Liver (tissue), 3 donors: ENCODE data around the gene CARM1.

Experiments used
- HNF4G ChIP-seq: IDR thresholded peaks from 2 replicates; pipeline ENCODE4 v1.6.1; 2016; ENCODE audit warnings: antibody characterized with exemption
- YY1 ChIP-seq: IDR thresholded peaks from 2 replicates; pipeline ENCODE4 v1.6.1; 2016; ENCODE audit warnings: antibody characterized with exemption, mild to moderate bottlenecking
- TF ChIP-seq, protein P1 (sequence below): IDR thresholded peaks from 2 replicates; pipeline ENCODE4 v1.6.1; 2016; ENCODE audit warnings: antibody characterized with exemption, mild to moderate bottlenecking
- TF ChIP-seq, protein P2 (sequence below): fragments of 150-350 bp; IDR thresholded peaks from 2 replicates; pipeline ENCODE4 v1.5.1; 2017; ENCODE audit warnings: improper control_type of control experiment, low read depth, low read length; ENCODE audit not compliant: missing input control
- donor health status: healthy.
- donor health status: healthy.

DNA sequence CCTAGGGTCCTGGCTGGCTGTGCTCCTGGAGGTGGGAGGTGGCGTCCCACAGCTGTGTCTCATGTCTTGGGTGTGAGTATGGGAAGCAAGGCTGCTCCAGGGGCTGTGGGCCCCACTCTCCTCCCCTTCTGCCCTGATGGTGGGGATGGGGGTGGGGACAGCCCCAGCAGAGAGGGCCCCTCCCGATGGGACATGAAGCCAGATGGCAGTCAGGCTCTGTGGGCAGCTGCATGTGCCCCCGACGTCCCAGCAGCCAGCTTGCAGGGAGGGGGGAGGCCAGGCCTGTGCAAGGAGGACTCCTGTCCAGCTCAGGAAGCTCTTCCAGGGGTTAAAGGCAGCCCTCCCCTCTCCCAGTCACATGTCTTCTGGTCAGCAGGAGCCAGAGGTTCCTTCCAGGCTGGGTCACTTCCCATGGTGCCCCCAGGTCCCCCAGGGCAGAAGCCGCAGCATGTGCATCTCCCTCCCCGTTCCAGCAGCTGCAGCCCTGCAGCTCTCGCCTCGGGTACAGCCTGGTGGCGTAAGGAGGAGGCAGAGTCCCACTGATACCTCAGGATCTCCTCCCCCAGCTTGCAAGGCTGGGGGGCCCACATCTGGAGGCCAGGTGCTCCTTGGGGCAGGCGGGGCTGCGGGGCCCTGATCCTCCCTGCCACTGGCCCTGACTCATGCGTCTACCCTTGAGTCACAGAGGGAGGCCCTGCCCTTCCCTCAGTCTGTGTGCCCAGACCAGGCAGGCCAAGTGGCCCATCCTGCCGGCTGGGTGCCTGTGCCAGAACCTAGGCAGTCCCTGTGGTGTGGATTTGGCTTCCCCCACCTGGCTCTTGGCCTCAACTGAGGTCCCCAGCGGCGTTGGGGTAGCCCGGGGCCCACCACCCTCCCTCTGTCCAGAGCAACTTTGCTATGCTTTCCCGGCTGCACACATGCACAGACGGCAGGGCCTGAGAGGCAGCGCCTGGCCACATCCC is 44.1 kb downstream of the CARM1 start:
- TF ChIP-seq, protein P1, sequence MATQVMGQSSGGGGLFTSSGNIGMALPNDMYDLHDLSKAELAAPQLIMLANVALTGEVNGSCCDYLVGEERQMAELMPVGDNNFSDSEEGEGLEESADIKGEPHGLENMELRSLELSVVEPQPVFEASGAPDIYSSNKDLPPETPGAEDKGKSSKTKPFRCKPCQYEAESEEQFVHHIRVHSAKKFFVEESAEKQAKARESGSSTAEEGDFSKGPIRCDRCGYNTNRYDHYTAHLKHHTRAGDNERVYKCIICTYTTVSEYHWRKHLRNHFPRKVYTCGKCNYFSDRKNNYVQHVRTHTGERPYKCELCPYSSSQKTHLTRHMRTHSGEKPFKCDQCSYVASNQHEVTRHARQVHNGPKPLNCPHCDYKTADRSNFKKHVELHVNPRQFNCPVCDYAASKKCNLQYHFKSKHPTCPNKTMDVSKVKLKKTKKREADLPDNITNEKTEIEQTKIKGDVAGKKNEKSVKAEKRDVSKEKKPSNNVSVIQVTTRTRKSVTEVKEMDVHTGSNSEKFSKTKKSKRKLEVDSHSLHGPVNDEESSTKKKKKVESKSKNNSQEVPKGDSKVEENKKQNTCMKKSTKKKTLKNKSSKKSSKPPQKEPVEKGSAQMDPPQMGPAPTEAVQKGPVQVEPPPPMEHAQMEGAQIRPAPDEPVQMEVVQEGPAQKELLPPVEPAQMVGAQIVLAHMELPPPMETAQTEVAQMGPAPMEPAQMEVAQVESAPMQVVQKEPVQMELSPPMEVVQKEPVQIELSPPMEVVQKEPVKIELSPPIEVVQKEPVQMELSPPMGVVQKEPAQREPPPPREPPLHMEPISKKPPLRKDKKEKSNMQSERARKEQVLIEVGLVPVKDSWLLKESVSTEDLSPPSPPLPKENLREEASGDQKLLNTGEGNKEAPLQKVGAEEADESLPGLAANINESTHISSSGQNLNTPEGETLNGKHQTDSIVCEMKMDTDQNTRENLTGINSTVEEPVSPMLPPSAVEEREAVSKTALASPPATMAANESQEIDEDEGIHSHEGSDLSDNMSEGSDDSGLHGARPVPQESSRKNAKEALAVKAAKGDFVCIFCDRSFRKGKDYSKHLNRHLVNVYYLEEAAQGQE = no peak
- TF ChIP-seq, protein P2, sequence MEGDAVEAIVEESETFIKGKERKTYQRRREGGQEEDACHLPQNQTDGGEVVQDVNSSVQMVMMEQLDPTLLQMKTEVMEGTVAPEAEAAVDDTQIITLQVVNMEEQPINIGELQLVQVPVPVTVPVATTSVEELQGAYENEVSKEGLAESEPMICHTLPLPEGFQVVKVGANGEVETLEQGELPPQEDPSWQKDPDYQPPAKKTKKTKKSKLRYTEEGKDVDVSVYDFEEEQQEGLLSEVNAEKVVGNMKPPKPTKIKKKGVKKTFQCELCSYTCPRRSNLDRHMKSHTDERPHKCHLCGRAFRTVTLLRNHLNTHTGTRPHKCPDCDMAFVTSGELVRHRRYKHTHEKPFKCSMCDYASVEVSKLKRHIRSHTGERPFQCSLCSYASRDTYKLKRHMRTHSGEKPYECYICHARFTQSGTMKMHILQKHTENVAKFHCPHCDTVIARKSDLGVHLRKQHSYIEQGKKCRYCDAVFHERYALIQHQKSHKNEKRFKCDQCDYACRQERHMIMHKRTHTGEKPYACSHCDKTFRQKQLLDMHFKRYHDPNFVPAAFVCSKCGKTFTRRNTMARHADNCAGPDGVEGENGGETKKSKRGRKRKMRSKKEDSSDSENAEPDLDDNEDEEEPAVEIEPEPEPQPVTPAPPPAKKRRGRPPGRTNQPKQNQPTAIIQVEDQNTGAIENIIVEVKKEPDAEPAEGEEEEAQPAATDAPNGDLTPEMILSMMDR = no peak
- TF ChIP-seq YY1 (no peak), HNF4G (no peak)
